ENCODE measurements around the gene DIPK1C.

DNA sequence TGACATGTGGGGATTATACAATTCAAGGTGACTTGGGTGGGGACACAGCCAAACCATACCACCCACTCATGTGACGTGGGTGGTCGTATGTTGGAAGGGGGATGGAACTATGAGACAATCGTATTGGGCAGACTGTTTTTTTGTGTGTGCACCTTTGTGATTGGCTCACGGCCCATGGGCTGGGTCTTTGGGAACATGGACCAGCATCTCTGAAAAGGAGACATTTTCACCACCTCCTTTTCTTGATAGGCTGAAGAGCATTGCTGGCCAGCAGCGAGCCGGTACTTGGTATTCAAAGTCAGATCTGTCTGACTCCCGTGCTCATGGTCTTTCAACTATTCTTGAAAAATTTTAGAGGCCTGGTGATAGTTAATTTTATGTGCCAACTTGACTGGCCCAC is 62.1 kb downstream of the DIPK1C start:
- TF ChIP-seq POLR2A (IDR thresholded peaks at IDR 0.05) = no peak
- TF ChIP-seq, protein P1, sequence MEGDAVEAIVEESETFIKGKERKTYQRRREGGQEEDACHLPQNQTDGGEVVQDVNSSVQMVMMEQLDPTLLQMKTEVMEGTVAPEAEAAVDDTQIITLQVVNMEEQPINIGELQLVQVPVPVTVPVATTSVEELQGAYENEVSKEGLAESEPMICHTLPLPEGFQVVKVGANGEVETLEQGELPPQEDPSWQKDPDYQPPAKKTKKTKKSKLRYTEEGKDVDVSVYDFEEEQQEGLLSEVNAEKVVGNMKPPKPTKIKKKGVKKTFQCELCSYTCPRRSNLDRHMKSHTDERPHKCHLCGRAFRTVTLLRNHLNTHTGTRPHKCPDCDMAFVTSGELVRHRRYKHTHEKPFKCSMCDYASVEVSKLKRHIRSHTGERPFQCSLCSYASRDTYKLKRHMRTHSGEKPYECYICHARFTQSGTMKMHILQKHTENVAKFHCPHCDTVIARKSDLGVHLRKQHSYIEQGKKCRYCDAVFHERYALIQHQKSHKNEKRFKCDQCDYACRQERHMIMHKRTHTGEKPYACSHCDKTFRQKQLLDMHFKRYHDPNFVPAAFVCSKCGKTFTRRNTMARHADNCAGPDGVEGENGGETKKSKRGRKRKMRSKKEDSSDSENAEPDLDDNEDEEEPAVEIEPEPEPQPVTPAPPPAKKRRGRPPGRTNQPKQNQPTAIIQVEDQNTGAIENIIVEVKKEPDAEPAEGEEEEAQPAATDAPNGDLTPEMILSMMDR (IDR thresholded peaks at IDR 0.05) = no peak
